Hematopoietic multipotent progenitor cell treated with erythropoietin and hydrocortisone succinate and interleukin-3 and kit ligand, for 15 days (in vitro differentiated cells): Measurements from ENCODE around the gene DNASE1.

ENCODE experiments used
- DNase-seq: peaks from one replicate; pipeline ENCODE4 v3.0.0-alpha.2; 2015; ENCODE audit warnings: low spot score

DNASE1 gene

GRCh38 chr16:3664187-3664896 is 9.9 kb downstream of the DNASE1 start:
- no peak for DNase-seq

- no peak for DNase-seq
Observed at GRCh38 chr16:3665508-3665907, 11.0 kb downstream of the DNASE1 start.

GRCh38 chr16:3668626-3669025 is 14.1 kb downstream of the DNASE1 start:
- DNase-seq, result no peak

GRCh38 chr16:3669082-3669481 is 14.6 kb downstream of the DNASE1 start:
- DNase-seq, result no peak

GRCh38 chr16:3670711-3671110 is 16.2 kb downstream of the DNASE1 start:
- DNase-seq, result no peak

GRCh38 chr16:3671424-3671823 is 16.9 kb downstream of the DNASE1 start:
- no peak for DNase-seq

- no peak for DNase-seq
Observed at GRCh38 chr16:3672571-3673041, 18.1 kb downstream of the DNASE1 start.

- DNase-seq, result no peak
Observed at GRCh38 chr16:3673201-3673600, 18.7 kb downstream of the DNASE1 start.

- no peak for DNase-seq
Observed at GRCh38 chr16:3673676-3674377, 19.3 kb downstream of the DNASE1 start.

- no peak for DNase-seq
Observed at GRCh38 chr16:3674513-3675295, 20.2 kb downstream of the DNASE1 start.

GRCh38 chr16:3675601-3676130 is 21.2 kb downstream of the DNASE1 start:
- no peak for DNase-seq

- no peak for DNase-seq
Observed at GRCh38 chr16:3677994-3678393, 23.5 kb downstream of the DNASE1 start.

- no peak for DNase-seq
Observed at GRCh38 chr16:3681206-3681605, 26.7 kb downstream of the DNASE1 start.

GRCh38 chr16:3687021-3687420 is 32.5 kb downstream of the DNASE1 start:
- no peak for DNase-seq

GRCh38 chr16:3687792-3688191 is 33.3 kb downstream of the DNASE1 start:
- DNase-seq, result no peak

GRCh38 chr16:3689731-3690130 is 35.2 kb downstream of the DNASE1 start:
- no peak for DNase-seq

- peak; percentile 85 for DNase-seq
Observed at GRCh38 chr16:3690470-3690928, 36.0 kb downstream of the DNASE1 start.

GRCh38 chr16:3690980-3691720 is 36.7 kb downstream of the DNASE1 start:
- DNase-seq, result peak; percentile 40

- no peak for DNase-seq
Observed at GRCh38 chr16:3691761-3692160, 37.3 kb downstream of the DNASE1 start.

GRCh38 chr16:3694051-3694450 is 39.6 kb downstream of the DNASE1 start:
- DNase-seq, result no peak

- no peak for DNase-seq
Observed at GRCh38 chr16:3695610-3696369, 41.3 kb downstream of the DNASE1 start.
